ENCODE results near the gene TSPAN17. TPM values are rescaled to one million over a fixed set of nuclear protein-coding genes. Genes with fewer than 3 reads are reported as not detected.
A peak's percentile ranks its signal among the peaks of the same experiment; 100 is the strongest.

The TSPAN17 gene
- total and polyA plus RNA-seq, 9 of the 15 experiments (the other 6 are each of a cell fraction or from before 2014, with no cell fraction given), result 0.73 to 58.3 (median 34.5) TPM

- TF ChIP-seq, protein P1, sequence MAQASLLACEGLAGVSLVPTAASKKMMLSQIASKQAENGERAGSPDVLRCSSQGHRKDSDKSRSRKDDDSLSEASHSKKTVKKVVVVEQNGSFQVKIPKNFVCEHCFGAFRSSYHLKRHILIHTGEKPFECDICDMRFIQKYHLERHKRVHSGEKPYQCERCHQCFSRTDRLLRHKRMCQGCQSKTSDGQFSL (CRISPR knock-in tag; IDR thresholded peaks at IDR 0.05), result no peak
- TF ChIP-seq, protein P1 (tag; IDR thresholded peaks at IDR 0.05), result no peak
- TF ChIP-seq PHB2 (IDR thresholded peaks at IDR 0.05; ENCODE audit: low read depth) (peak; percentile 75), ZNF668 (CRISPR knock-in tag; IDR thresholded peaks at IDR 0.05) (no peak), POLR2A (conservative IDR thresholded peaks at IDR 0.05) (no peak), EGR1 (conservative IDR thresholded peaks at IDR 0.05) (peak; percentile 71), CEBPG (CRISPR knock-in tag; IDR thresholded peaks at IDR 0.05) (no peak), CEBPG (tag; conservative IDR thresholded peaks at IDR 0.05 in 1 of 2, IDR thresholded peaks at IDR 0.05 in 1 of 2) (no peak), BACH1 (tag; IDR thresholded peaks at IDR 0.05) (no peak), MBD1 (CRISPR knock-in tag; IDR thresholded peaks at IDR 0.05) (no peak), ZFPM2 (CRISPR knock-in tag; IDR thresholded peaks at IDR 0.05) (no peak), SIN3A (IDR thresholded peaks at IDR 0.05; ENCODE audit: borderline replicate concordance in 2 of 2, control insufficient read depth in 1 of 2, low read depth in 2 of 2, low read length in 2 of 2) (0 out of 4 replicates have a peak, but pooled peaks of 1 of the 2 experiments have one; percentile 7), NRF1 (conservative IDR thresholded peaks at IDR 0.05 in 1 of 2, IDR thresholded peaks at IDR 0.05 in 1 of 2) (no peak), FOXJ3 (CRISPR knock-in tag; IDR thresholded peaks at IDR 0.05) (no peak), HDAC3 (IDR thresholded peaks at IDR 0.05; ENCODE audit: borderline replicate concordance, partially characterized antibody) (no peak), MCM7 (IDR thresholded peaks at IDR 0.05) (no peak), HOXB6 (CRISPR knock-in tag; IDR thresholded peaks at IDR 0.05; ENCODE audit: borderline replicate concordance) (no peak), RBFOX2 (IDR thresholded peaks at IDR 0.05; ENCODE audit: low read depth, low read length) (no peak), TGIF2 (CRISPR knock-in tag; IDR thresholded peaks at IDR 0.05) (no peak), GTF2F1 (IDR thresholded peaks at IDR 0.05; ENCODE audit: low read depth, low read length) (no peak), HNRNPK (IDR thresholded peaks at IDR 0.05; ENCODE audit: low read depth, low read length, poor library complexity, severe bottlenecking) (no peak), ZNF347 (CRISPR knock-in tag; IDR thresholded peaks at IDR 0.05; ENCODE audit: low read depth) (no peak)
- TF ChIP-seq, protein P2, sequence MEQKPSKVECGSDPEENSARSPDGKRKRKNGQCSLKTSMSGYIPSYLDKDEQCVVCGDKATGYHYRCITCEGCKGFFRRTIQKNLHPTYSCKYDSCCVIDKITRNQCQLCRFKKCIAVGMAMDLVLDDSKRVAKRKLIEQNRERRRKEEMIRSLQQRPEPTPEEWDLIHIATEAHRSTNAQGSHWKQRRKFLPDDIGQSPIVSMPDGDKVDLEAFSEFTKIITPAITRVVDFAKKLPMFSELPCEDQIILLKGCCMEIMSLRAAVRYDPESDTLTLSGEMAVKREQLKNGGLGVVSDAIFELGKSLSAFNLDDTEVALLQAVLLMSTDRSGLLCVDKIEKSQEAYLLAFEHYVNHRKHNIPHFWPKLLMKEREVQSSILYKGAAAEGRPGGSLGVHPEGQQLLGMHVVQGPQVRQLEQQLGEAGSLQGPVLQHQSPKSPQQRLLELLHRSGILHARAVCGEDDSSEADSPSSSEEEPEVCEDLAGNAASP (IDR thresholded peaks at IDR 0.05), result no peak
- TF ChIP-seq, protein P3, sequence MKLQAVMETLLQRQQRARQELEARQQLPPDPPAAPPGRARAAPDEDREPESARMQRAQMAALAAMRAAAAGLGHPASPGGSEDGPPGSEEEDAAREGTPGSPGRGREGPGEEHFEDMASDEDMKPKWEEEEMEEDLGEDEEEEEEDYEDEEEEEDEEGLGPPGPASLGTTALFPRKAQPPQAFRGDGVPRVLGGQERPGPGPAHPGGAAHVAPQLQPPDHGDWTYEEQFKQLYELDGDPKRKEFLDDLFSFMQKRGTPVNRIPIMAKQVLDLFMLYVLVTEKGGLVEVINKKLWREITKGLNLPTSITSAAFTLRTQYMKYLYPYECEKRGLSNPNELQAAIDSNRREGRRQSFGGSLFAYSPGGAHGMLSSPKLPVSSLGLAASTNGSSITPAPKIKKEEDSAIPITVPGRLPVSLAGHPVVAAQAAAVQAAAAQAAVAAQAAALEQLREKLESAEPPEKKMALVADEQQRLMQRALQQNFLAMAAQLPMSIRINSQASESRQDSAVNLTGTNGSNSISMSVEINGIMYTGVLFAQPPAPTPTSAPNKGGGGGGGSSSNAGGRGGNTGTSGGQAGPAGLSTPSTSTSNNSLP (IDR thresholded peaks at IDR 0.05; ENCODE audit: borderline replicate concordance, low read depth, low read length), result 0 out of 2 replicates have a peak, but pooled peaks have one; percentile 51
Observed at GRCh38 chr5:176648474-176649194, 1.4 kb downstream of the TSPAN17 start (continued).
